Hematopoietic multipotent progenitor cell treated with erythropoietin and hydrocortisone succinate and interleukin-3 and kit ligand, for 6 days (in vitro differentiated cells): ENCODE measurements around the gene ZNF3.
A peak's percentile ranks its signal among the peaks of the same experiment; 100 is the strongest.

Source experiments
- DNase-seq: peaks from one replicate; pipeline ENCODE4 v3.0.0-alpha.2; 2015

ZNF3 gene

DNA sequence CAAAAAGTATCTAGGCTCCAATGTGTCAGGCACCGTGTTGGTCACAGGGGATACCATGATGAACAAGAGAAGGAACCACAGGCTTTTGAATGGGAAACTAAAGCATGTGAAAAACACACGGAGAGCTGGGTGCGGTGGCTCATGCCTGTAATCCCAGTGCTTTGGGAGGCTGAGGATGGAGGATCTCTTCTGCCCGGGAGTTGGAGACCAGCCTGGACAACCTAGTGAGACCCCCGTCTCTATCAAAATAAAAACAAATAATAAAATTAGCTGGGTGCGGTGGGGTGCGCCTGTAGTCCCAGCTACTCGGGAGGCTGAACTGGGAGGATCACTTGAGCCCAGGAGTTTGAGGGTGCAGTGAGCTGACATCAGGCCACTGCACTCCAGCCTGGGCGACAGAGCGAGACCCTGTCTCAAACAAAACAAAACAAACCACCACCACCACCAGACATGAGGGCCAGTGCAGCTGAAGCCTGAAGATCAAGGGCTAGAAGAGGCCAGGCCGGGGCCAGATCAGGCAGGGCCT is 6.6 kb upstream of the ZNF3 start:
- DNase-seq: no peak

- no peak for DNase-seq
These were observed 5.7 kb upstream of the ZNF3 start for GRCh38 chr7:100087055-100087750.

DNA sequence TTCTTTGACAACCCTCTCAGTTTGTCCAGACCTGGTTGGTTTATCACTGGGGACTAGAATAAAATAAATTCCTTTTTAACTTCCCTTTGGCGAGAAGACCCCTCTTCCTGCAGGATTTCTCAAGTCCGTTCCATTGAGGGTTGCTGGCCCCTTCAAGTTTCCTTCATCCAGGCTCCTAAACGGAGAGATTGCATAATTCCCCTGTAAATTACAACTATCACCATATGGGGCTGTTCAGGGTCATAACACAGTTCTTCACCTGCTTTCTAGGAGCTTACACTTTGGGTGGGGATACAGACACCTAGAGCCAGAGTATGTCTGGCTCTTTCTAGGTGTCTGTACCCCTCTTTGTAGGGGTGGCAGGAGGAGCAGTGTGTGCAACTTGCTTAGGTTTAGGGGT is 4.0 kb upstream of the ZNF3 start:
- no peak for DNase-seq

DNA sequence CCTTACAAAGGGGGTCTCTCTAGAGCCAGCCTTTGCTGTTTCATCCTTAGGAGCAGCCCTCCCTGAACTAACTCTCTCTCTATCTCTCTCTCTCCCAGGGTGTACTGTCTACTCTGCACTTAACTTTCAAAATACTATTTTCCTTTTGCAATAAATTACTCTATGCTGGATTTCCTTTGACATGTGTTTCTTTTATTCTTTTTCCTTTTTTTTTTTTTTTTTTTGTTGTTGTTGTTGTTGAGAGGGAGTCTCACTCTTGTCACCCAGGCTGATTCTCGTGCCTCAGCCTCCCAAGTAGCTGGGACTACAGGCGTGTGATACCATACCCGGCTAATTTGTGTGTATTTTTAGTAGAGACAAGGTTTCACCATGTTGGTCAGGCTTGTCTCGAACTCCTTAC is 1.5 kb upstream of the ZNF3 start:
- no peak for DNase-seq

GRCh38 chr7:100080907-100081534 is 502 bp downstream of the ZNF3 start:
- DNase-seq: peak; percentile 36

GRCh38 chr7:100079024-100079560 is 2.4 kb downstream of the ZNF3 start:
- no peak for DNase-seq

DNA sequence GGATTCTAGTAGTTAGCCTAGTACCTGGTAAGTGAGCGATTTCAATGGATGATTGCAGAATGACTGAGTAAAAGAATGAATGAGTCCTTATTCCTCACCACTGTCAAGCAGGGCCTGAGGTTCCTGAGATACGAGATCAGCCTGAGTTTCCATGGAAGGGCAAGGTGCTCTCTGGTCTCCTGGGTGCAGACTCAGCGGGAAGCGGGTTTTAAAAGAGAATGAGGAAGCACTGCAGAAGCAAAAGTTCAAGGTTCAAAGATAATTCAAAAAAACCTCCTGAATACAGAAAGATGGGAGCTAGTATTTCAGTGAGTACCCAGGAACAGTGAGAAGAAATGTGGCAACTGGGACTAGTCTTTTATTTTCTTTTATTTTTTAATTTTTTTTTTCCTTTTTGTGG is 4.3 kb downstream of the ZNF3 start:
- DNase-seq: no peak

DNA sequence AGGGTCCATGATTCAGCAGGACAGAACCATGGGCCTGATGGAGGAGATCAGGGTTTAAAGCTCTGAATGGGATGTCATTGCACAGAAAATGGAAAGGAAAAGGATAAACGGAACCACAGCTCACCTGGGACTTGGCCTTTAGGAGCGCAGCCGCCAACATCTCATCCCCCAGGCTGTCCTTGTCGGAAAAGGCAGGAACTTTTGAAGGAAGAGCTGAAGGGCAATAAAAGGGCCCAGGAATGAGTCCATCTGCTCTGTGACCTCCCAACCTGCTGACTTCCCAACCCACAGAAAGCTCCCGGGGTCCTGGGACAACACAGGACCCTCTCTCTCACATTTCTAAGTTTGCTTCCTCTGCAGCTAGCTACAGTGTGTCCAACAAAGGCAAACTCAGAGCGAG is 6.1 kb downstream of the ZNF3 start:
- DNase-seq: no peak

DNA sequence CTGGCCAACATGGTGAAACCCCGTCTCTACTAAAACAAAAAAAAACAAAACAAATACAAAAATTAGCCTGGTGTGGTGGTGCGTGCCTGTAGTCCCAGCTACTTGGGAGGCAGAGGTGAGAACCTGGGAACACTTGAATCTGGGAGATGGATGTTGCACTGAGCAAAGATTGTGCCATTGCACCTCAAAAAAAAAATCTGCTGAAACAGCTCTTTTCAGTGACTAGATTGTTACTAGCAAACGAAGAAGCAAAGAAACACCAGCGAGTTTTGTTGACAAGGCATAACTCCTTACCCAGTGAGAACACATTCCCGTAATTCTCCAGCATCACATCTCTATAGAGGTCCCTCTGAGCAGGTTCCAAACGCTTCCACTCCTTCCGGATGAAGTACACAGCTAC is 6.7 kb downstream of the ZNF3 start:
- DNase-seq: no peak

DNA sequence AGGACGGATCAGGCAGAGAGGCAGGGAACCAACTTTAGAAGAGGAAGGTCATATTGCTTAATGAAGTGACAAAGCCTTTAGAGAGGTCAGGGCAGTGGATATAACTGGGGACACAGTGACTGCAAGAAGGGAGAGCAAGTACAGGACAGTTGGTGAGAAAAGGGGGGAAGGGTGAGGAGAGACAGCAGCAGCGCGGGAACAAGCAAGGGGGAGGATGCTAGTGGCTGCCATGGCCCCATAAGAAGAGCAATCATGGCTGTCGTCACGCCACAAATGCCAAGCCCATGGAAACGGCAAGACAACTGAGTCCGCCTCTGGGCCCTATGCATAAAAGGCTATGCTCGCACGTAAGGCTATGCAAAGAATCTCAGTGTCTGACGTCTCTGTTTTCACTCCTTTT is 9.1 kb downstream of the ZNF3 start:
- no peak for DNase-seq

GRCh38 chr7:100071018-100071723 is 10.4 kb downstream of the ZNF3 start:
- DNase-seq: no peak

GRCh38 chr7:100069991-100070390 is 11.5 kb downstream of the ZNF3 start:
- no peak for DNase-seq

- no peak for DNase-seq
These were observed 14.6 kb downstream of the ZNF3 start for GRCh38 chr7:100066953-100067352.

DNA sequence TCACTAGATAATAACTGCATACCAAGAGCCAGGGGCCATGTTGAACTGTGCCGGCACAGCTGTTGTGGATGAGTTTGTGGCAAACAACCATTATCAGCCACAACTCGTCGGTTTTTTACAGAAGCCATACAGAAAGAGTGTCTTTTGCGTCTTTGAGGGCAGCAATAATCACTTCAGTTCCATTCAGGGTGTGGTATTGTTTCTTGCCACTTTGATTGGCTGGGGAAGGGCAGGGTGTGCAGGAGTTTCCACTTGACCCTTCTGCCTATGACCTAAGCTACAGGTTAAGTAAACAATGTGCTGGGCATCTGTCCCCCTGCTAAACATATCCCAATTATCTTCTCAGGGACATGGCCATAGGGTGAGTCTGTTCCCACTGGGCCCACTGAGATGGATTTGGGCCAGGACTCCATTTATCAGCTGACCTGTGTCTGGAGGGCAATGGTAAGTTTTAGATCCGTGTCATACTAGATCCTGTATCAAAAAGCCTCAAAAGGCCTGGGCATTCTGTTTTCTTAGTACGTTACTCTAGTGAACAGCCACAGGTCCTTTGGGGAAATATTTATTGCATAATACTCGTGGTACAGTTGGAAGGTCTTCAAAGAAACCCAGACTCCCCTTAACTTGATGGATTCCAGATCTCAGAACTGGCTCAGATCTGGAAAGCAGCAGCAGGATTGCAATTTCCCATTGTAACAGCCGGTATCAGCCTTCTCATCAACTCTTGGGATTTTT is 15.9 kb downstream of the ZNF3 start:
- DNase-seq: peak; percentile 65

DNA sequence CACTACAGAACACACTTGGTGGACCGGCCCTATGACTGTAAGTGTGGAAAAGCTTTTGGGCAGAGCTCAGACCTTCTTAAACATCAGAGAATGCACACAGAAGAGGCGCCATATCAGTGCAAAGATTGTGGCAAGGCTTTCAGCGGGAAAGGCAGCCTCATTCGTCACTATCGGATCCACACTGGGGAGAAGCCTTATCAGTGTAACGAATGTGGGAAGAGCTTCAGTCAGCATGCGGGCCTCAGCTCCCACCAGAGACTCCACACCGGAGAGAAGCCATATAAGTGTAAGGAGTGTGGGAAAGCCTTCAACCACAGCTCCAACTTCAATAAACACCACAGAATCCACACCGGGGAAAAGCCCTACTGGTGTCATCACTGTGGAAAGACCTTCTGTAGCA is 17.4 kb downstream of the ZNF3 start:
- no peak for DNase-seq

DNA sequence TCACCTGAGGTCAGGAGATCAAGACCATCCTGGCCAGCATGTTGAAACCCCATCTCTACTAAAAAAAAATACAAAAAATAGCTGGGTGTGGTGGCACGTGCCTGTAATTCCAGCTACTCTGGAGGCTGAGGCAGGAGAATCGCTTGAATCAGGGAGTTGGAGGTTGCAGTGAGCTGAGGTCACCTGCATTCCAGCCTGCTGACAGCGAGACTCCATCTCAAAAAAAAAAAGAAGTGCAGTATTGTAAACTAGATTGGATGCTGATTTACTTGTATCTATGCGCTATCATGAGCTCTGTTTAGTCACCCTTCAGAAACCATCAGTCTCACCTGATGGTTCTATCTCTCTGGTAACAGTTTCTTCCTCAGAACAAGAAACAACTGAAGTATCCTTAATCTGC is 18.1 kb downstream of the ZNF3 start:
- no peak for DNase-seq

- DNase-seq: peak; percentile 84
These were observed 19.9 kb downstream of the ZNF3 start for GRCh38 chr7:100061518-100062193.

DNA sequence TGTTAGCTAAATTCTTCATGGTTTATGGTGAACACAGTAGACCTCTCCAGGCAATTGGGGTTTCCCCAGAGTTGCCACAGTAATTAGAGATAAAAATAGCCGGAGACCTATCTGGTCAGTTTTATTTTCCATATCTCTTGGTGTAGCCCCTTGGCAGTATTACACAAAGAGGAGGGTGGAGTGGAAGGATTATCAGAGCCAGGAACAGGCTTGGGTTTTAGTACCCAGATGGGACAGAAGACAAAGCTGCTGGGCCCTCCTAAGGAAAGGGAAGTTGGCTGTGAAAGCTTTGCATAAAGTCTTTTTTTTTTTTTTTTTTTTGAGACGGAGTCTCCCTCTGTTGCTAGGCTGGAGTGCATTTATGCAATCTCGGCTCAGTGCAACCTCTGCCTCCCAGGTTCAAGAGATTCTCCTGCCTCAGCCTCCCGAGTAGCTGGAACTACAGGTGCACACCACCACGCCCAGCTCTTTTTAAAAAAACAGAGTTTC is 22.2 kb downstream of the ZNF3 start:
- peak; percentile 74 for DNase-seq

DNA sequence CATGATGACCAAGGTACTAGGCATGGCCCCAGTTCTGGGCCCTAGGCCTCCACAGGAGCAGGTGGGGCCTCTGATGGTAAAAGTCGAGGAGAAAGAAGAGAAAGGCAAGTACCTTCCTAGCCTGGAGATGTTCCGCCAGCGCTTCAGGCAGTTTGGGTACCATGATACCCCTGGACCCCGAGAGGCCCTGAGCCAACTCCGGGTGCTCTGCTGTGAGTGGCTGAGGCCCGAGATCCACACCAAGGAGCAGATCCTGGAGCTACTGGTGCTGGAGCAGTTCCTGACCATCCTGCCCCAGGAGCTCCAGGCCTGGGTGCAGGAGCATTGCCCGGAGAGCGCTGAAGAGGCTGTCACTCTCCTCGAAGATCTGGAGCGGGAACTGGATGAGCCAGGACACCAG is 24.5 kb downstream of the ZNF3 start:
- no peak for DNase-seq

- peak; percentile 85 for DNase-seq
These were observed 28.3 kb downstream of the ZNF3 start for GRCh38 chr7:100053215-100053614.

GRCh38 chr7:100051611-100052010 is 29.9 kb downstream of the ZNF3 start:
- no peak for DNase-seq
